ENCODE results near the gene PBX2.
"Not testable (repeated sequence)": the region's sequence is repeated elsewhere in the genome, so short reads cannot be mapped to it uniquely, and the experiment has no call there.

PBX2 gene, protein sequence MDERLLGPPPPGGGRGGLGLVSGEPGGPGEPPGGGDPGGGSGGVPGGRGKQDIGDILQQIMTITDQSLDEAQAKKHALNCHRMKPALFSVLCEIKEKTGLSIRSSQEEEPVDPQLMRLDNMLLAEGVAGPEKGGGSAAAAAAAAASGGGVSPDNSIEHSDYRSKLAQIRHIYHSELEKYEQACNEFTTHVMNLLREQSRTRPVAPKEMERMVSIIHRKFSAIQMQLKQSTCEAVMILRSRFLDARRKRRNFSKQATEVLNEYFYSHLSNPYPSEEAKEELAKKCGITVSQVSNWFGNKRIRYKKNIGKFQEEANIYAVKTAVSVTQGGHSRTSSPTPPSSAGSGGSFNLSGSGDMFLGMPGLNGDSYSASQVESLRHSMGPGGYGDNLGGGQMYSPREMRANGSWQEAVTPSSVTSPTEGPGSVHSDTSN

DNA sequence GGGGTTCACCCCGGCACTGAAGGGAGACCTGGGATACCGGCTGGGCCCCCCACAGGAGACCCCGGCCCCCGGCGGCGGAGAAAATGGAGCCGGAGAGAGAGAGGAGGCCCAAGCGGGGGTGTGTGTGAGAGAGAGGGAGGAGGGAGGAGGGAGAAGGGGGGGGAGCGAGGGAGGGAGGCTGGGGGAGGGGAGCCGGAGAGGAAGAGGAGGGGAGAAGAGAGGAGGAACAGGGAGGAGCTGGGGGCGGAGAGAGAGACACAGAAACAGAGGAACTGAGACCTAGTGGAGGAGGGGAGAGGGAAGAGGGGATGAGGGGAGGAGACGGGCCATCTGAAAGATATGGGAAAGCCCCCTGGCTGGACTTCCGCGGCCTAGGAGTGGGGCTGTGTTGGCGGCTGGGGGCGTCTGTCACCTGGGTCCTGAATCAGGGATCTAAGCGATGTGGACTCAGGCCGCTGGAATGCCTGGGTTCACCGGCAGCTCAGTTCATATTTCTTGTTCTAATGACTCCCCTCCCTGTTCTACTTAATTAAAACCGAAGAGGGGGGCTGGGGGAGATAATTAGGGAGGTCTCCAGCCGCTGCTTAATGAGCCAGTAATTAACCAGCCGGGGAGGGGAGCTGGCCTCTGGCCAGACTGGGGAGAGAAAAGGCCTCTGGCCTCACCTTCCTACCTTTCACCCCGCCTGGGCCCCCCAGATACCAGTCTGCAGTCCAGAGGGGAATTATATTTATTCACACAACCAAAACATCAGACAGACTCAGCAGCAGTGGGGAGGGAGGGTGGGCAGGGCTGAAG lies at the start of gene PBX2:
Gene PBX2 (minus strand): TSS at position 149 of the 798 bp plus-strand sequence. CDS start 287 bp downstream, outside the sequence.
- DNase-seq = peak; percentile 86
- ATAC-seq = peak; percentile 66

- DNase-seq (no peak), ATAC-seq (no peak)
Observed at GRCh38 chr6:32239462-32239861, 49.5 kb upstream of the PBX2 start.

- DNase-seq (no peak), ATAC-seq (no peak)
Observed at GRCh38 chr6:32234934-32235333, 44.9 kb upstream of the PBX2 start.

- ATAC-seq = no peak
- no peak for DNase-seq
Observed at GRCh38 chr6:32226434-32226833, 36.4 kb upstream of the PBX2 start.

GRCh38 chr6:32224696-32225095 lies 34.7 kb upstream of the PBX2 start:
- DNase-seq (no peak), ATAC-seq (no peak)

GRCh38 chr6:32223258-32224235 lies 33.5 kb upstream of the PBX2 start, which contains the start of gene NOTCH4:
Gene NOTCH4 (minus strand): TSS chr6:32224067. CDS start chr6:32223928, 139 bp downstream.
- DNase-seq (no peak), ATAC-seq (no peak)

- DNase-seq = no peak
- ATAC-seq = no peak
Observed at GRCh38 chr6:32222333-32223230, 32.6 kb upstream of the PBX2 start.

- no peak for ATAC-seq
- DNase-seq = no peak
Observed at GRCh38 chr6:32220021-32220420, 30.0 kb upstream of the PBX2 start.

- ATAC-seq = no peak
- no peak for DNase-seq
Observed at GRCh38 chr6:32218167-32218566, 28.2 kb upstream of the PBX2 start.

GRCh38 chr6:32216998-32217397 lies 27.0 kb upstream of the PBX2 start:
- DNase-seq (no peak), ATAC-seq (no peak)

DNA sequence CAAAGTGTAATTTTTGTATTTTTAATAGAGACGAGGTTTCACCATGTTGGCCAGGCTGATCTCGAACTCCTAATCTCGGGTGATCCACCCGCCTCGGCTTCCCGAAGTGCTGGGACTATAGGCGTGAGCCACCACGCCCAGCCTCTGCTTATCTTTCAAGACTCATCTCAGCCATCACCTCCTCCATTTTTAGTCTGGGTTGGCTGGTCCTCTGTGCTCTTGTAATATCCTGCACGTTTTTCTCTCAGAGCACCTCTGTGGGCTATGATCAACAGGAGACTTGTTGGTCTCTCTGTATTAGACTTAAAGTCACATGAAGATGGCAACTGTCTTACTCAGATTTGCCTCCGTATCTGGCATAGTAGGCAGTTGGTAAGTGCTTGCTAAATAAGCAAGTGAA lies 26.3 kb upstream of the PBX2 start:
- ATAC-seq (no peak), DNase-seq (no peak)

GRCh38 chr6:32215617-32216016 lies 25.6 kb upstream of the PBX2 start:
- ATAC-seq (no peak), DNase-seq (no peak)

DNA sequence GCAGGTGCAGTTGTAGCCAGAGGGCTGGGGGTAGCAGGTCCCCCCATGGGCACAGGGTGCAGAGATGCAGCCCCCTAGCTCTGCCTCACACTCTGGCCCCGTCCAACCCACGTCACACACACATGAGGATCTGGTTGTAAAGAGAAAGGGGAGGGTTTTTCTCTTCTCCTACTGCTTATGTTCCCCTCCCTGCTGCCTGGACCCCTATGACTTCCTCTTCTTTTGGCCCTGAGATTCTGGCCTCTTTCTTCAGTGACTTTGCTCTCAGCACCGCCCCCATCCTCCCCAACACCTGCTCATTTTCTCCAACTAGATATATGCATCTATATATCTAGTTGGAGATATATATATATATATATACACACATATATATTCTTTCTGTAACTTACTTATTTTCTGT lies 24.1 kb upstream of the PBX2 start:
- ATAC-seq (no peak), DNase-seq (no peak)

DNA sequence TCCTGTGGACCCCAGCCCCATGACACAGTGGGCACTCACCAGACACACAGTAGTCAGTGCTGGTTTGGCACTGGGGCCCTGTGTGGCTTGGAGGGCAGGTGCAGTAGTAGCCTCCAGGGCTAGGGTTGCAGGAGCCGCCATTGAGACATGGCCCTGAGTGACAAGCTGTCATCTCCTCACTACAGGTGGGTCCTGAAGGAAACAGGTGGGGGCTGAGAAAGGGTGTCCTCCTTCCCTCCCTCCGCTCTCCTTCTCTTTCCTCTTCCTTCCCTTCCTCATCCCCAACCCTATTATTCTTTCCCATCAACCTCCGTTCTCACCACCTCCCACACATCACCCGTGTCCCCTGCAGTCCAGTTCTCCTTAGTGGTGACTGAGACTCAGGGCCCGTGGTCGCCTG lies 23.6 kb upstream of the PBX2 start:
- no peak for ATAC-seq
- DNase-seq = no peak

- DNase-seq (no peak), ATAC-seq (no peak)
Observed at GRCh38 chr6:32212076-32212760, 22.2 kb upstream of the PBX2 start.

DNA sequence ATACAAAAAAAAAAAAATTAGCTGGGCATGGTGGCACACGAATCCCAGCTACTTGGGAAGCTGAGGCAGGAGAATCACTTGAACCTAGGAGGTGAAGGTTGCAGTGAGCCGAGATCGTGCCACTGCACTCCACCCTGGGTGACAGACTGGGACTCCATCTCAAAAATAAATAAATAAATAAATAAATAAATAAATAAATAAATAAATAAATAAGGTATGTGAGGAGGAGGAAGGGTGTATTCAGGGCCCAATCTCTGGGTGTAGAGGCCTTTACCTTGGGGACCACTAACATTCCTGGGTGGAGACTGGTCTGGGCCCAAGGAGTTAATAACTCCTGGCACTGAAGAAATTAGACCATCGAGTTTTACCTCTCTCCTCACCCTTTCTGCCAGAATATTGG lies 21.4 kb upstream of the PBX2 start:
- DNase-seq, ATAC-seq: not testable (repeated sequence)

DNA sequence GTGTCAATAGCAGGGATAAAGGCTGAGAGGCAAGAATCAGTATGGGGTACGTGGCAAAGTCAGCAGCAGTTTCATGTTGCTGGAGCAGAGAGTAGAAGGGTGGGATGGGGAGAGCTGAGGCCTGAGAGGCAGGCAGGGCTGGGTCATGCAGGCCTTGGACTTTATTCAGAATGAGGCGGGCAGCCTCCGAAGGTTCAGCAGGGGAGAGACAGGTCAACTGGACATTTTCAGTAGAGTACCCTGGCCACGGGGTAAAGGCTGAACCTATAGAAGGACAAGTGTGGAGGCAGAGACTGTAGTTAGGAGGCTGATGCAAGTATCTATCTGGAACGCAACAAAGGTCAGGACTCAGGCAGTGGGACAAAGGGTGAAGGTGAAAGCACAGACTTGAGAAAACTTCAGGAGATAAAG lies 20.2 kb upstream of the PBX2 start:
- no peak for DNase-seq
- ATAC-seq = no peak

GRCh38 chr6:32208996-32209395 lies 19.0 kb upstream of the PBX2 start:
- DNase-seq (no peak), ATAC-seq (no peak)

DNA sequence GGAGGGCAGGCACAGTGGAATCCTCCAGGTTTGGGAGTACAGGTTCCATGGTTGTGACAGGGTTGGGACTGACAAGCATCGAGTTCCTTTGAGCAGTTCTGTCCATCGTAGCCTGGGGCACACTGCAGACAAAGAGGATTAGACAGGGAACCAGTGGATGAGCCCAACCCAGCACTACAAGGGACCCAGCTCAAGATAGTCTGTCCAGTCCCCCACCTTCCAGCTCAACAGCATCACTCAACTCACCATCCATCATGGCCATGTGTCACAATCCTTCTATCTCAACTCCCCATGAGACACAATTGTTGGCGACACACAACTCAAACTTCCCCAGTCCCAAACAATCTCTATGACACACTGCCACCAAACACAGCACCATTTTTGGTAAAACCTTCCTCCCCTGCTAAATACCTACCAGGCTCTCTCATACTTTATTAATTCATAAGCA lies 14.3 kb upstream of the PBX2 start:
- DNase-seq (no peak), ATAC-seq (no peak)
